ENCODE measurements around the gene SUMO3.

Gene SUMO3

DNA sequence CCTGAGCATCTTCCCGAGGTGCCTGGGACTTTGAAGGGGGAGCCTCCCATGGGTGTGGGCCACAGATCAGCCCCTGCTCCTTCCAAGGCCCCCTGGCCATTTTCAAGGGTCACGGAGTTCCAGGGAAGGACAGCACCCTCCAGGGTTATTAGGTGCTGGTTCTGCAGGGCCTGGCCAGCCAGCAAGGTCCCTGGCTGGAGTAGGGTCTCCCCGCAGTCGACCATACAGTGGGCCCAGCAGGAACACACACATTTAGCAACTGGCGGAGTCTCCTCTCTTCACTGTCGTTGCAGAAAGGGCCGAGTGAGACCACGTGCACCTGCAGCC lies 17.7 kb upstream of the SUMO3 start:
- no peaks in the 10 kb centered on the region for H3K27me3 ChIP-seq (ENCODE audit: insufficient read depth, low read length, poor library complexity, severe bottlenecking)
- no peaks in the 10 kb centered on the region for H4K20me1 ChIP-seq (ENCODE audit: insufficient read depth, low read length, poor library complexity, severe bottlenecking)
- H3K36me3 ChIP-seq (ENCODE audit: insufficient read depth, low read length): no peaks in the 10 kb centered on the region
- TF ChIP-seq EZH2phosphoT487 (IDR thresholded peaks at IDR 0.05; ENCODE audit: borderline replicate concordance): no peak
- TF ChIP-seq, protein P1, sequence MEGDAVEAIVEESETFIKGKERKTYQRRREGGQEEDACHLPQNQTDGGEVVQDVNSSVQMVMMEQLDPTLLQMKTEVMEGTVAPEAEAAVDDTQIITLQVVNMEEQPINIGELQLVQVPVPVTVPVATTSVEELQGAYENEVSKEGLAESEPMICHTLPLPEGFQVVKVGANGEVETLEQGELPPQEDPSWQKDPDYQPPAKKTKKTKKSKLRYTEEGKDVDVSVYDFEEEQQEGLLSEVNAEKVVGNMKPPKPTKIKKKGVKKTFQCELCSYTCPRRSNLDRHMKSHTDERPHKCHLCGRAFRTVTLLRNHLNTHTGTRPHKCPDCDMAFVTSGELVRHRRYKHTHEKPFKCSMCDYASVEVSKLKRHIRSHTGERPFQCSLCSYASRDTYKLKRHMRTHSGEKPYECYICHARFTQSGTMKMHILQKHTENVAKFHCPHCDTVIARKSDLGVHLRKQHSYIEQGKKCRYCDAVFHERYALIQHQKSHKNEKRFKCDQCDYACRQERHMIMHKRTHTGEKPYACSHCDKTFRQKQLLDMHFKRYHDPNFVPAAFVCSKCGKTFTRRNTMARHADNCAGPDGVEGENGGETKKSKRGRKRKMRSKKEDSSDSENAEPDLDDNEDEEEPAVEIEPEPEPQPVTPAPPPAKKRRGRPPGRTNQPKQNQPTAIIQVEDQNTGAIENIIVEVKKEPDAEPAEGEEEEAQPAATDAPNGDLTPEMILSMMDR (conservative IDR thresholded peaks at IDR 0.05; ENCODE audit: low read length): no peak
- no peak overlapping the region for H2AFZ ChIP-seq (ENCODE audit: low read length)
- H3K79me2 ChIP-seq (ENCODE audit: insufficient read depth, low read length): no peaks in the 10 kb centered on the region
- no peaks in the 10 kb centered on the region for H3F3A ChIP-seq (ENCODE audit: low read depth)
- no peaks in the 10 kb centered on the region for H3K9me3 ChIP-seq (ENCODE audit: insufficient read depth, low read depth, low read length)
- H3K4me3 ChIP-seq (ENCODE audit: low read length, poor library complexity, severe bottlenecking): no peak overlapping the region
- H3K9ac ChIP-seq (ENCODE audit: low read depth, low read length, poor library complexity, severe bottlenecking): no peak overlapping the region
- H3K4me1 ChIP-seq (ENCODE audit: insufficient read depth, low read length, poor library complexity, severe bottlenecking): no peaks in the 10 kb centered on the region
- no peaks in the 10 kb centered on the region for H3K9me2 ChIP-seq (replicated peaks; ENCODE audit: low read depth, low read length)
- H3K4me2 ChIP-seq (ENCODE audit: low read depth, low read length, poor library complexity, severe bottlenecking): no peak overlapping the region

DNA sequence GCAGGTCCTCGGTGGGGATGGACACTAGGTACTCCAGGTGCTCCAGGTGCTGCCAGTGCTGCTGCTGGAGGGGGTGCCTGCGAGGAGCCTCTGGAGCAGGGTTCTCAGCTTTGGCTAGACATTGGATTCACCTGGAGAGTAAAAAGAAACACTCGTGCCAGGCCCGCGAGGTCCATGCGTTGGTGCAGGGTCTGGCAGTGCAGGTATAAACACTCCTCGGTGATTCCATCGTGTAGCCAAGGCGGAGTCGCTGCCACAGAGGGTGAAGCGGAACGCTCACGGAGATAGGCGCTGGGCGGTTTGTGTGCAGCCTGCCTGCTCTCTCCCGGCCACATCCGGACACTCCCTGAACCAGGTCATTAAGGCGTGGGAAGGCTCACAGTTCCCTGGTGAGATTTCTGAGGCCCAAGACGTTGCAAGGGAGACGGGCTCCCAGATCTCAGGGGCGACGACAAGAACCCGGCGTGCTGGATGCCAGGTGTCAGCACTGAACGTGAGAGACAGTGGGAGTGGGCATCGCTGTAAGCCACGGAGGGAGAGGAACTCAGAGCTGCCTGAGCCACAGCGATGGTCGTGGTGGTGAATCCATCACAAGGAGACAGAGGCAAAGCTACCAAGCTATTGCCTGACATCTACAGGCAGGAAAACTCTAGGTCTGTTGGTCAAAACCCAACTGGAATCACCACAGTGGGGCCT lies 17.2 kb upstream of the SUMO3 start:
- TF ChIP-seq EZH2phosphoT487 (IDR thresholded peaks at IDR 0.05; ENCODE audit: borderline replicate concordance): no peak
- TF ChIP-seq, protein P1 (conservative IDR thresholded peaks at IDR 0.05; ENCODE audit: low read length): no peak
- Histone ChIP-seq H3K9me2 (replicated peaks; ENCODE audit: low read depth, low read length) (no peaks in the 10 kb centered on the region), H4K20me1 (ENCODE audit: insufficient read depth, low read length, poor library complexity, severe bottlenecking) (no peaks in the 10 kb centered on the region)

DNA sequence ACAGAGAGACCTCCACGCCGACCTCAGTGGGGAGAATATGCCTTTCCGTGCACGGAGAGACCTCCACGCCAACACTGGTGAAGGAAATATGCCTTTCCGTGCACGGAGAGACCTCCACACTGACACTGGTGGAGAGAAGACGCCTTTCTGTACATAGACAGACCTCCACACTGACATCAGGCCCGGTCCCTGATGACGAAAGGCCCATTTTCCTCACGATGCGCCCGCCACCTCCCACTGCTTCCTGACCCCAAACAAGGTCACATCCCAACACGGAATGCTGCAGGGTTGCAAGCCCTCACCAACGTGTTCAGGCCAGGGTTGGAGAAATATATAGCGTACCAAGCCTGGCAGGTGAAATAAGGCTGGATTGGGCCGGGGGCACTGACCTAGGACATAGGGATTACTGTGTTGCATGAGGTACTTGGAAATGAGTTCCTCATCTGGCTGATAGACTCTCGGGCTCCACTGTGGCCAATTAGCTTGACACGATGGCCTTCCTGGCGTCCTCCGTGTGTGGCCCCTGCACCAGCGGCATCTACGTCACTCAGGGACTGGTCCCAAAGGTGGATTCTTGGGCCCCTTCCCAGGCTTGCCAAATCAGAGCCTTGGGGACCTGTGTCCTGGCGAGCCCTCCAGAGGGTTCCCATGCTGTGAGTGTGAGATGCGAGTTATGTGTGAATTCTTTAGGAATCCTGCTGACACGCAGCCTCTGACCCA lies 16.5 kb upstream of the SUMO3 start:
- no peak overlapping the region for H3K4me3 ChIP-seq (ENCODE audit: low read length, poor library complexity, severe bottlenecking)
- H2AFZ ChIP-seq (ENCODE audit: low read length): no peak overlapping the region
- no peak overlapping the region for H3K4me2 ChIP-seq (ENCODE audit: low read depth, low read length, poor library complexity, severe bottlenecking)
- H3K79me2 ChIP-seq (ENCODE audit: insufficient read depth, low read length): no peaks in the 10 kb centered on the region
- no peaks in the 10 kb centered on the region for H4K20me1 ChIP-seq (ENCODE audit: insufficient read depth, low read length, poor library complexity, severe bottlenecking)
- H3F3A ChIP-seq (ENCODE audit: low read depth): no peaks in the 10 kb centered on the region
- no peak overlapping the region for H3K9ac ChIP-seq (ENCODE audit: low read depth, low read length, poor library complexity, severe bottlenecking)
- no peaks in the 10 kb centered on the region for H3K9me3 ChIP-seq (ENCODE audit: insufficient read depth, low read depth, low read length)
- H3K27me3 ChIP-seq (ENCODE audit: insufficient read depth, low read length, poor library complexity, severe bottlenecking): no peaks in the 10 kb centered on the region
- no peaks in the 10 kb centered on the region for H3K36me3 ChIP-seq (ENCODE audit: insufficient read depth, low read length)
- TF ChIP-seq, protein P1 (conservative IDR thresholded peaks at IDR 0.05; ENCODE audit: low read length): no peak
- no peak for TF ChIP-seq EZH2phosphoT487 (IDR thresholded peaks at IDR 0.05; ENCODE audit: borderline replicate concordance)
- H3K4me1 ChIP-seq (ENCODE audit: insufficient read depth, low read length, poor library complexity, severe bottlenecking): no peaks in the 10 kb centered on the region
- H3K9me2 ChIP-seq (replicated peaks; ENCODE audit: low read depth, low read length): no peaks in the 10 kb centered on the region

More for the DNA sequence above, 17.2 kb upstream of the SUMO3 start:
- Histone ChIP-seq H3F3A (ENCODE audit: low read depth) (no peaks in the 10 kb centered on the region), H3K4me2 (ENCODE audit: low read depth, low read length, poor library complexity, severe bottlenecking) (no peak overlapping the region), H3K9me3 (ENCODE audit: insufficient read depth, low read depth, low read length) (no peaks in the 10 kb centered on the region), H3K79me2 (ENCODE audit: insufficient read depth, low read length) (no peaks in the 10 kb centered on the region), H3K36me3 (ENCODE audit: insufficient read depth, low read length) (no peaks in the 10 kb centered on the region), H3K4me3 (ENCODE audit: low read length, poor library complexity, severe bottlenecking) (no peak overlapping the region), H3K27me3 (ENCODE audit: insufficient read depth, low read length, poor library complexity, severe bottlenecking) (no peaks in the 10 kb centered on the region), H3K9ac (ENCODE audit: low read depth, low read length, poor library complexity, severe bottlenecking) (no peak overlapping the region), H3K4me1 (ENCODE audit: insufficient read depth, low read length, poor library complexity, severe bottlenecking) (no peaks in the 10 kb centered on the region), H2AFZ (ENCODE audit: low read length) (no peak overlapping the region)

Measured in Loucy (cell line).